ENCODE measurements around the gene PLPPR4. TPM values are rescaled to one million over a fixed set of nuclear protein-coding genes. Genes with fewer than 3 reads are reported as not detected.

Gene PLPPR4
- total and polyA plus RNA-seq, 10 of the 15 experiments (the other 5 are each of a cell fraction or from before 2014, with no cell fraction given): not detected

DNA sequence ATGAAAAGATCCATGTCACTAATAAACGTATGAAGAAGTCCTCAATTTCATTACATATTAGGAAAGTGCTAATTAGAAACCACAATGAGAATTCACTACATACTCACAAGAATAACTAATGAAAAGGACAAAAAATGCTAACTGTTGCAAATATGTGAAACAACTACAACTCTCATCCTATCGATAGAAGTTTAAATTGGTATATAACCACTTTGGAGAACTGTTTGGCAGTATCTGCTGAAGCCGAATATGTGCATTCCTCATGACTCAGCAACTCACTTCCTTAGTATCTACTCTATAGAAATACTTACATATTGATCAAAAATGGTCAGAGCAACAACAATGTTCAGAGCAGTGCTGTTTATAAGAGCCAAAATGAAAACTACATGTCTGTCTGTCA, 66.8 kb downstream of the PLPPR4 start (continued):
- TF ChIP-seq IRF4 (IDR thresholded peaks at IDR 0.05; ENCODE audit: low read depth, low read length) (no peak), CBX5 (IDR thresholded peaks at IDR 0.05; ENCODE audit: low read depth) (no peak), BACH1 (IDR thresholded peaks at IDR 0.05; ENCODE audit: borderline replicate concordance) (no peak), ZNF217 (IDR thresholded peaks at IDR 0.05) (no peak), SP1 (IDR thresholded peaks at IDR 0.05; ENCODE audit: low read depth, low read length) (no peak), NFYA (IDR thresholded peaks at IDR 0.05; ENCODE audit: borderline replicate concordance, low read depth, low read length) (no peak), NFXL1 (IDR thresholded peaks at IDR 0.05; ENCODE audit: borderline replicate concordance) (no peak)
- TF ChIP-seq, protein P1, sequence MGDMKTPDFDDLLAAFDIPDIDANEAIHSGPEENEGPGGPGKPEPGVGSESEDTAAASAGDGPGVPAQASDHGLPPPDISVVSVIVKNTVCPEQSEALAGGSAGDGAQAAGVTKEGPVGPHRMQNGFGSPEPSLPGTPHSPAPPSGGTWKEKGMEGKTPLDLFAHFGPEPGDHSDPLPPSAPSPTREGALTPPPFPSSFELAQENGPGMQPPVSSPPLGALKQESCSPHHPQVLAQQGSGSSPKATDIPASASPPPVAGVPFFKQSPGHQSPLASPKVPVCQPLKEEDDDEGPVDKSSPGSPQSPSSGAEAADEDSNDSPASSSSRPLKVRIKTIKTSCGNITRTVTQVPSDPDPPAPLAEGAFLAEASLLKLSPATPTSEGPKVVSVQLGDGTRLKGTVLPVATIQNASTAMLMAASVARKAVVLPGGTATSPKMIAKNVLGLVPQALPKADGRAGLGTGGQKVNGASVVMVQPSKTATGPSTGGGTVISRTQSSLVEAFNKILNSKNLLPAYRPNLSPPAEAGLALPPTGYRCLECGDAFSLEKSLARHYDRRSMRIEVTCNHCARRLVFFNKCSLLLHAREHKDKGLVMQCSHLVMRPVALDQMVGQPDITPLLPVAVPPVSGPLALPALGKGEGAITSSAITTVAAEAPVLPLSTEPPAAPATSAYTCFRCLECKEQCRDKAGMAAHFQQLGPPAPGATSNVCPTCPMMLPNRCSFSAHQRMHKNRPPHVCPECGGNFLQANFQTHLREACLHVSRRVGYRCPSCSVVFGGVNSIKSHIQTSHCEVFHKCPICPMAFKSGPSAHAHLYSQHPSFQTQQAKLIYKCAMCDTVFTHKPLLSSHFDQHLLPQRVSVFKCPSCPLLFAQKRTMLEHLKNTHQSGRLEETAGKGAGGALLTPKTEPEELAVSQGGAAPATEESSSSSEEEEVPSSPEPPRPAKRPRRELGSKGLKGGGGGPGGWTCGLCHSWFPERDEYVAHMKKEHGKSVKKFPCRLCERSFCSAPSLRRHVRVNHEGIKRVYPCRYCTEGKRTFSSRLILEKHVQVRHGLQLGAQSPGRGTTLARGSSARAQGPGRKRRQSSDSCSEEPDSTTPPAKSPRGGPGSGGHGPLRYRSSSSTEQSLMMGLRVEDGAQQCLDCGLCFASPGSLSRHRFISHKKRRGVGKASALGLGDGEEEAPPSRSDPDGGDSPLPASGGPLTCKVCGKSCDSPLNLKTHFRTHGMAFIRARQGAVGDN (IDR thresholded peaks at IDR 0.05): no peak

- no peak overlapping the region for H2AFZ ChIP-seq (ENCODE audit: control insufficient read depth, low read depth, low read length)
- no peaks in the 10 kb centered on the region for H3K27me3 ChIP-seq (replicated peaks in 1 of 2; ENCODE audit: control insufficient read depth in 2 of 2, insufficient read depth in 2 of 2, low read length in 1 of 2)
- BruUV-seq (replicated peaks): no TSS peak
- in situ Hi-C loops (cut with MboI): no loop called here
- H4K20me1 ChIP-seq (ENCODE audit: control insufficient read depth, insufficient read depth): no peaks in the 10 kb centered on the region
- no peak overlapping the region for H3K4me2 ChIP-seq (ENCODE audit: control insufficient read depth, insufficient read depth)
- ChIA-PET POLR2A (no interaction called here), RAD21 (ENCODE audit: unreplicated experiment) (no interaction called here), SMC1A (ENCODE audit: uncharacterized antibody, unreplicated experiment) (no interaction called here), CTCF (no interaction called here)
- H3K4me1 ChIP-seq (ENCODE audit: control insufficient read depth, insufficient read depth, low read length): no peaks in the 10 kb centered on the region
- no peaks in the 10 kb centered on the region for H3K9me3 ChIP-seq (replicated peaks; ENCODE audit: control insufficient read depth, insufficient read depth, low read length)
- H3K79me2 ChIP-seq (ENCODE audit: control insufficient read depth, insufficient read depth, low read length): no peaks in the 10 kb centered on the region
- FAIRE-seq (no peak), ATAC-seq (no peak), DNase-seq (ENCODE audit: low read depth, low spot score) (no peak)
- H3K36me3 ChIP-seq (ENCODE audit: control insufficient read depth in 2 of 2, insufficient read depth in 2 of 2, low read length in 1 of 2): no peaks in the 10 kb centered on the region
- H3K27ac ChIP-seq (ENCODE audit: control insufficient read depth, insufficient read depth): no peak overlapping the region
- 16% methylated on average over 2 of the region's 2 CpGs for WGBS (ENCODE audit: insufficient coverage, insufficient replicate concordance, low lambda C conversion rate, missing lambda C conversion rate)
- intact Hi-C loops (cut with micrococcal nuclease; ENCODE audit: unreplicated experiment): no loop called here
- no peak overlapping the region for H3K4me3 ChIP-seq
- no peak overlapping the region for H3K9ac ChIP-seq (ENCODE audit: control insufficient read depth, insufficient read depth, low read length)
- no peak for TF ChIP-seq NBN (IDR thresholded peaks at IDR 0.05)
- TF ChIP-seq, protein P2, sequence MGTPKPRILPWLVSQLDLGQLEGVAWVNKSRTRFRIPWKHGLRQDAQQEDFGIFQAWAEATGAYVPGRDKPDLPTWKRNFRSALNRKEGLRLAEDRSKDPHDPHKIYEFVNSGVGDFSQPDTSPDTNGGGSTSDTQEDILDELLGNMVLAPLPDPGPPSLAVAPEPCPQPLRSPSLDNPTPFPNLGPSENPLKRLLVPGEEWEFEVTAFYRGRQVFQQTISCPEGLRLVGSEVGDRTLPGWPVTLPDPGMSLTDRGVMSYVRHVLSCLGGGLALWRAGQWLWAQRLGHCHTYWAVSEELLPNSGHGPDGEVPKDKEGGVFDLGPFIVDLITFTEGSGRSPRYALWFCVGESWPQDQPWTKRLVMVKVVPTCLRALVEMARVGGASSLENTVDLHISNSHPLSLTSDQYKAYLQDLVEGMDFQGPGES (IDR thresholded peaks at IDR 0.05): no peak
- no peak for TF ChIP-seq WRNIP1 (IDR thresholded peaks at IDR 0.05; ENCODE audit: borderline replicate concordance, low read depth, low read length)
- TF ChIP-seq SREBF2 (IDR thresholded peaks at IDR 0.05; ENCODE audit: low read length): no peak
- no peak for TF ChIP-seq KDM1A (IDR thresholded peaks at IDR 0.05; ENCODE audit: borderline replicate concordance)
- no peak for TF ChIP-seq E2F4 (IDR thresholded peaks at IDR 0.05; ENCODE audit: low read depth, low read length)
- TF ChIP-seq PML (IDR thresholded peaks at IDR 0.05; ENCODE audit: low read length): no peak
- no peak for TF ChIP-seq MEF2B (IDR thresholded peaks at IDR 0.05; ENCODE audit: partially characterized antibody, poor library complexity, severe bottlenecking)
- TF ChIP-seq JUND (IDR thresholded peaks at IDR 0.05; ENCODE audit: low read depth, low read length): no peak
- no peak for TF ChIP-seq POU2F2 (IDR thresholded peaks at IDR 0.05; ENCODE audit: borderline replicate concordance, low read depth, low read length)
These were observed 67.3 kb downstream of the PLPPR4 start for GRCh38 chr1:99331636-99332035.

Data from GM12878 (cell line).